Measurements from ENCODE around the gene CDH4.

Gene CDH4

GRCh38 chr20:61564628-61565027 is 312.6 kb downstream of the CDH4 start (continued):
- no peak for TF ChIP-seq ZNF645 (tag by site-specific recombination; IDR thresholded peaks at IDR 0.05)

- Histone ChIP-seq H3K9me3 (ENCODE audit: control insufficient read depth, insufficient read depth, low read depth, low read length) (no peaks in the 10 kb centered on the region), H3K4me1 (ENCODE audit: control insufficient read depth, insufficient read depth, low read length) (no peaks in the 10 kb centered on the region), H3K27ac (ENCODE audit: extremely low read depth, low read depth, low read length) (no peak overlapping the region), H3K36me3 (ENCODE audit: control insufficient read depth in 2 of 2, insufficient read depth in 1 of 2, low read length in 2 of 2) (no peaks in the 10 kb centered on the region), H3K4me3 (ENCODE audit: low read depth, low read length) (no peak overlapping the region)
- CTCF ChIA-PET = no interaction called here
- POLR2A ChIA-PET = no interaction called here
- TF ChIP-seq MZF1 (tag by site-specific recombination; IDR thresholded peaks at IDR 0.05; ENCODE audit: borderline replicate concordance) = no peak
- TF ChIP-seq ZIC2 (tag by site-specific recombination; IDR thresholded peaks at IDR 0.05) = peak; percentile 39
- no peak for TF ChIP-seq ZNF169 (tag by site-specific recombination; IDR thresholded peaks at IDR 0.05)
- TF ChIP-seq GLIS2 (tag by site-specific recombination; IDR thresholded peaks at IDR 0.05) = no peak
These were observed 313.7 kb downstream of the CDH4 start for GRCh38 chr20:61565791-61566190.

GRCh38 chr20:61566691-61567090 is 314.6 kb downstream of the CDH4 start:
- CTCF ChIA-PET = no interaction called here
- H3K4me3 ChIP-seq (ENCODE audit: low read depth, low read length) = no peak overlapping the region
- no peak overlapping the region for H3K27ac ChIP-seq (ENCODE audit: extremely low read depth, low read depth, low read length)
- TF ChIP-seq ZNF692 (tag by site-specific recombination; IDR thresholded peaks at IDR 0.05) (no peak), ZNF747 (tag by site-specific recombination; IDR thresholded peaks at IDR 0.05) (no peak), REST (tag by site-specific recombination; IDR thresholded peaks at IDR 0.05) (no peak), ZNF626 (tag by site-specific recombination; IDR thresholded peaks at IDR 0.05) (no peak), ZNF148 (tag by site-specific recombination; IDR thresholded peaks at IDR 0.05; ENCODE audit: borderline replicate concordance) (no peak), ZFP41 (tag by site-specific recombination; IDR thresholded peaks at IDR 0.05; ENCODE audit: borderline replicate concordance) (no peak), ZNF132 (tag by site-specific recombination; IDR thresholded peaks at IDR 0.05; ENCODE audit: borderline replicate concordance) (no peak), HOXC10 (CRISPR knock-in tag; IDR thresholded peaks at IDR 0.05) (no peak), ZNF670 (tag by site-specific recombination; IDR thresholded peaks at IDR 0.05; ENCODE audit: low read depth) (no peak), ZNF292 (tag by site-specific recombination; IDR thresholded peaks at IDR 0.05; ENCODE audit: borderline replicate concordance, low read depth) (no peak), ZSCAN16 (tag by site-specific recombination; IDR thresholded peaks at IDR 0.05) (no peak), ZNF423 (tag by site-specific recombination; IDR thresholded peaks at IDR 0.05) (no peak)
- no peaks in the 10 kb centered on the region for H3K9me3 ChIP-seq (ENCODE audit: control insufficient read depth, insufficient read depth, low read depth, low read length)
- H3K4me1 ChIP-seq (ENCODE audit: control insufficient read depth, insufficient read depth, low read length) = no peaks in the 10 kb centered on the region
- POLR2A ChIA-PET = no interaction called here
- H3K36me3 ChIP-seq (ENCODE audit: control insufficient read depth in 2 of 2, insufficient read depth in 1 of 2, low read length in 2 of 2) = no peaks in the 10 kb centered on the region
